Breast epithelium (tissue), 4 donors: ENCODE results near the gene ORAI2. TPM values are rescaled to one million over a fixed set of nuclear protein-coding genes. Genes with fewer than 3 reads are reported as not detected.

Experiments used
- DNase-seq, 2 donors: peaks; one replicate each; pipeline ENCODE4 v3.0.0-alpha.2; 2019; ENCODE audit warnings: low spot score in 2 of 2
- H3K27ac ChIP-seq, 2 donors: fragments of 200-600 bp; sonication (generic) in 1 of 2; one replicate each; pipeline ENCODE4 v1.5.1; 2016 to 2019; ENCODE audit warnings: mild to moderate bottlenecking in 1 of 2
- H3K27me3 ChIP-seq, 2 donors: fragments of 200-600 bp; sonication (generic) in 1 of 2; one replicate each; pipeline versions ENCODE4 v1.5.1 to v1.6.0; 2017 to 2019; ENCODE audit warnings: control low read depth in 1 of 2, mild to moderate bottlenecking in 1 of 2
- H3K36me3 ChIP-seq: fragments of 200-600 bp; one replicate; pipeline ENCODE4 v1.5.1; 2019
- H3K4me1 ChIP-seq, 2 donors: fragments of 200-600 bp; sonication (generic); one replicate each; pipeline ENCODE4 v1.5.1; 2016 to 2019; ENCODE audit warnings: control low read depth in 1 of 2
- H3K4me3 ChIP-seq, 3 donors: fragments of 200-600 bp; sonication (generic); 1 replicate in 2 of 3; 2 replicates in 1 of 3; pipeline ENCODE4 v1.5.1; 2016 to 2019; ENCODE audit warnings: mild to moderate bottlenecking in 3 of 3, moderate library complexity in 2 of 3
- H3K9me3 ChIP-seq, 2 donors: fragments of 200-600 bp; sonication (generic) in 1 of 2; one replicate each; pipeline ENCODE4 v1.5.1; 2016 to 2019; ENCODE audit warnings: control low read depth in 1 of 2
- POLR2A ChIP-seq: fragments of 450-650 bp; IDR thresholded peaks from one replicate; pipeline ENCODE4 v1.6.1; 2016; ENCODE audit warnings: antibody characterized with exemption, mild to moderate bottlenecking, moderate library complexity
- POLR2AphosphoS5 ChIP-seq, 3 donors: sonication (generic); formaldehyde crosslinking; IDR thresholded peaks; one replicate each; pipeline ENCODE4 v1.6.1; 2017; ENCODE audit warnings: antibody characterized with exemption in 3 of 3
- intact Hi-C: fragments of 100-400 bp; cut with DNase I; formaldehyde crosslinking; loops from one replicate; pipeline ENCODE4 v1.15.1; 2023; ENCODE audit warnings: low total_unique reads
- total RNA-seq, 3 donors: library from RNA; depleted of rRNA; stranded (reverse); fragments of >200 nt; gene quantifications; one replicate each; pipeline ENCODE4 v1.1.0, GENCODE V29; 2016
- TF ChIP-seq, protein P1 (sequence below), 3 donors: fragments of 450-650 bp; IDR thresholded peaks; one replicate each; pipeline ENCODE4 v1.5.1; 2016 to 2017; ENCODE audit warnings: antibody characterized with exemption in 3 of 3, mild to moderate bottlenecking in 3 of 3, moderate library complexity in 3 of 3

The ORAI2 gene
- total RNA-seq, 3 donors from 2014 or later: 8.3 to 24.9 (median 18.1) TPM

DNA sequence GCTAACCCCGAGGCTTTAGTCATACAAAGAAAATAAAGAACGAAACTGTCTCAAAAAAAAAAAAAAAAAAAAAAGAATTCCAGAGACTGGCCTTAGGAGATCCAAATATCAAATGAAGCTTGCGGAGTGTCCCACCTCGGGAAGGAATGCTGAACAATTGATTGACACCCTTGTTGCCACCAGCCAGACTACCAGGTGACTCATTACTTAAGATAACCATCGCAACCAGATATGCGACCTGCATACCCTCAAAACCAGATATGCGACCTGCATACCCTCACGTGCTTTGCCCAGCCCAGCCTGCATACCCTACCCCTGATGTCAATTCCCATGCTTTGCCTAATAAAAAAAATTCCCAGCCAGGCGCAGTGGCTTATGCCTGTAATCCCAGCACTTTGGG, 39.9 kb upstream of the ORAI2 start:
- TF ChIP-seq, protein P1, sequence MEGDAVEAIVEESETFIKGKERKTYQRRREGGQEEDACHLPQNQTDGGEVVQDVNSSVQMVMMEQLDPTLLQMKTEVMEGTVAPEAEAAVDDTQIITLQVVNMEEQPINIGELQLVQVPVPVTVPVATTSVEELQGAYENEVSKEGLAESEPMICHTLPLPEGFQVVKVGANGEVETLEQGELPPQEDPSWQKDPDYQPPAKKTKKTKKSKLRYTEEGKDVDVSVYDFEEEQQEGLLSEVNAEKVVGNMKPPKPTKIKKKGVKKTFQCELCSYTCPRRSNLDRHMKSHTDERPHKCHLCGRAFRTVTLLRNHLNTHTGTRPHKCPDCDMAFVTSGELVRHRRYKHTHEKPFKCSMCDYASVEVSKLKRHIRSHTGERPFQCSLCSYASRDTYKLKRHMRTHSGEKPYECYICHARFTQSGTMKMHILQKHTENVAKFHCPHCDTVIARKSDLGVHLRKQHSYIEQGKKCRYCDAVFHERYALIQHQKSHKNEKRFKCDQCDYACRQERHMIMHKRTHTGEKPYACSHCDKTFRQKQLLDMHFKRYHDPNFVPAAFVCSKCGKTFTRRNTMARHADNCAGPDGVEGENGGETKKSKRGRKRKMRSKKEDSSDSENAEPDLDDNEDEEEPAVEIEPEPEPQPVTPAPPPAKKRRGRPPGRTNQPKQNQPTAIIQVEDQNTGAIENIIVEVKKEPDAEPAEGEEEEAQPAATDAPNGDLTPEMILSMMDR (IDR thresholded peaks at IDR 0.05): no peak
- TF ChIP-seq POLR2A (no peak), POLR2AphosphoS5 (IDR thresholded peaks at IDR 0.05) (no peak)
- intact Hi-C loops: no loop called here

DNA sequence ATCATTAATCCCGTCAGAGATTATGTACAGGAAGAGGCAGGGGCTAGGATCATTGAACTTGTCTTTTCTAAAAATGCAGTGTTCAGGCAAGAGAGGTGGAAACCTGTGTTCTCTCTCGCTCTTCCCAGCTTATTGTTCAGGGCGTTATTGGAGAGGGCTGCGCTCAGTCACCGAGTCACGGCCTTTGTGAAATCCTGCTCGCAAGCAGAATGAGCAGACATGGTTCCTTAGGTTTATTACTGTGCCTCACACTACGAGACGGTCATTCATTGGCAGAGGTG, 37.8 kb upstream of the ORAI2 start:
- no peaks in the 10 kb centered on the region for H3K9me3 ChIP-seq
- intact Hi-C loops: no loop called here
- H3K4me3 ChIP-seq: peak overlapping the region; percentile 77 to 94 (median 87)
- H3K36me3 ChIP-seq: no peaks in the 10 kb centered on the region
- H3K27ac ChIP-seq: peak overlapping the region; percentile 88 to 89
- no peaks in the 10 kb centered on the region for H3K27me3 ChIP-seq
- no peaks in the 10 kb centered on the region for H3K4me1 ChIP-seq
- DNase-seq: no peak
- TF ChIP-seq POLR2AphosphoS5 (IDR thresholded peaks at IDR 0.05) (no peak), POLR2A (no peak)
- TF ChIP-seq, protein P1 (IDR thresholded peaks at IDR 0.05): no peak

More for the DNA sequence above, 39.9 kb upstream of the ORAI2 start:
- Histone ChIP-seq H3K27ac (no peak overlapping the region), H3K4me3 (no peak overlapping the region), H3K36me3 (no peaks in the 10 kb centered on the region), H3K27me3 (no peaks in the 10 kb centered on the region), H3K4me1 (no peaks in the 10 kb centered on the region), H3K9me3 (no peaks in the 10 kb centered on the region)
- DNase-seq: no peak

DNA sequence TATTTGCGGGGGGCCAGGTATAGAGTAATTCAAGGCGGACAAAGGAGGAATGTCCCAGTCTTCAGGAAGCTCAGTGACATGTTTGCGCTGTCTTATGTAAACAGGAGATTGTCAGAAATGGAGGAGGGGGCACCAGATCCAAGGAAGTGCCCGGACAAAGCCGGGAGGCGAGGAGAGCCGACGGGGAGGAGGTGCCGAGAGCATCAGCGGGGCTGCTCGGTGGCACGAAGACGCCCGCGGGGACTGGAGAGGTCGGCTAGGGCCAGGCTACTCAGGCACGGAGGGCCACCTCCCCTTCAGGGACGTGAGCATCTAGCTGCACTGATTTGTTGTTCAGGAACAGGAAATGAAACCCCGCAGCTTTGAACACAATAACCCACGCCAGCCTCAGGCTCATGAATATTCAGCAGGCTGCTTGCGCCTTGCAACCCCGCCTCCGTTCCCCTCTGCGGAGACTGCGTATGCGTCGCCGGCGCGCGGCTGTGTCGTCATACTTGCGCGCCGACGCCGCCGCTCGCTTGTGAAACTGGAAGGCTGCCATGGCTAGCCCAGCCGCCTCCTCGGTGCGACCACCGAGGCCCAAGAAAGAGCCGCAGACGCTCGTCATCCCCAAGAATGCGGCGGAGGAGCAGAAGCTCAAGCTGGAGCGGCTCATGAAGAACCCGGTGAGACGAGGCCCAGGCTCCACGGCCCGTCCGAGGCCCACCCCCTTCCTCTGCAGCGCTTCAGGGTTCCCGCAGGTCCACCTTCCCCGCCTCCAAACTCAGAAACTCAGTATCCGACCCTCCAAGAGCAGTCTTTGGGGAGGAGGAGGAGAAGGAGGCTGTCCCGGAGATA, 37.3 kb upstream of the ORAI2 start, which contains the start of gene PRKRIP1:
TSS of gene PRKRIP1 (plus strand) at position 491 of the 837 bp plus-strand sequence. CDS start at position 540, 49 bp downstream.
- no peaks in the 10 kb centered on the region for H3K27me3 ChIP-seq
- TF ChIP-seq POLR2A: no peak
- peak; percentile 76 to 88 (median 77) for TF ChIP-seq POLR2AphosphoS5 (IDR thresholded peaks at IDR 0.05)
- peak within 1 kb of the TSS; percentile 77 to 94 (median 87) for H3K4me3 ChIP-seq
- no peaks in the 10 kb centered on the region for H3K9me3 ChIP-seq
- H3K36me3 ChIP-seq: no peaks in the 10 kb centered on the region
- intact Hi-C loops: no loop called here
- H3K27ac ChIP-seq: peak within 1 kb of the TSS; percentile 88 to 89
- peak; percentile 78 to 79 for DNase-seq
- H3K4me1 ChIP-seq: no peaks in the 10 kb centered on the region

DNA sequence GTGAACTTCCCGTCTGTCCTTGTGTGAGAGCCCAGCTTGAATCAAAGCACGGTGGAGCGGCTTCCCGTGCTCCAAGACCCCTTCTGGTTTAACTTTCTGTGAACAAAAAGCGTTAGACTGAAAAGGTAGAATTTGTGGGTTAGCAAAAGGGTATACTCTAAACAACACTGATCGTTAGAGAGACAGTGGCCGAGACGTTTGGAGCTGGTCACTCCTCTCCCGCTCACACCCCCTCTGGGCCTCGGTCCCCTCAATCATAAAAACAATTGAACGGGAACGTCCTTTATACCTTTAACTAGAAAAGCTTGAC, 36.7 kb upstream of the ORAI2 start:
- H3K4me1 ChIP-seq: no peaks in the 10 kb centered on the region
- no peaks in the 10 kb centered on the region for H3K27me3 ChIP-seq
- no peaks in the 10 kb centered on the region for H3K9me3 ChIP-seq
- DNase-seq: no peak
- TF ChIP-seq POLR2A: no peak
- no peak for TF ChIP-seq POLR2AphosphoS5 (IDR thresholded peaks at IDR 0.05)
- TF ChIP-seq, protein P1 (IDR thresholded peaks at IDR 0.05): no peak
- intact Hi-C loops: no loop called here
- no peaks in the 10 kb centered on the region for H3K36me3 ChIP-seq
- peak overlapping the region; percentile 77 to 94 (median 87) for H3K4me3 ChIP-seq
- H3K27ac ChIP-seq: peak overlapping the region; percentile 88 to 89

DNA sequence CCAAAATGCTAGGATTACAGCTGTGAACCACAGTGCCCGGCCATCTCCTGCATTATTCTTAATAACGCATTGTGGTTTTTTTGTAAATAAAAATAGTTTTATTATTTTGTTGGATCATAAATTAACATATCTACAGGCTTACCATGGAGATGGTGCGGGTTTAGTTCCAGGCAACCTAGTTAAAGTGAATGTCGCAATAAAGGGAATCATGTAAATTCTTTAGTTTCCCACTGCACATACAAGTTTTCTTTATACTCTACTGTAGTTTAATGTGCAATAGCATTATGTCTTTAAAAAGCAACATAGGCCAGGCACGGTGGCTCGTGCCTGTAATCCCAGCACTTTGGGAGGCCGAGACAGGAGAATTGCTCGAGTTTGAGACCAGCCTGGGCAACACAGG, 34.8 kb upstream of the ORAI2 start:
- H3K4me1 ChIP-seq: no peaks in the 10 kb centered on the region
- TF ChIP-seq POLR2A (no peak), POLR2AphosphoS5 (IDR thresholded peaks at IDR 0.05) (no peak)
- TF ChIP-seq, protein P1 (IDR thresholded peaks at IDR 0.05): no peak
- H3K4me3 ChIP-seq: no peak overlapping the region
- no peak for DNase-seq
- intact Hi-C loops: no loop called here
- no peaks in the 10 kb centered on the region for H3K9me3 ChIP-seq
- H3K27ac ChIP-seq: no peak overlapping the region
- no peaks in the 10 kb centered on the region for H3K27me3 ChIP-seq
- no peaks in the 10 kb centered on the region for H3K36me3 ChIP-seq
